PC-3 (cell line): ENCODE data around the gene CHN1. TPM values are rescaled to one million over a fixed set of nuclear protein-coding genes. Genes with fewer than 3 reads are reported as not detected.

Experiments used
- ATAC-seq: fragments of 200-7000 bp; cut with Tn5 transposase; 2 replicates; pipeline ENCODE4 v1.9.1; 2020; ENCODE audit warnings: mild to moderate bottlenecking, moderate library complexity
- BruUV-seq: library from RNA; stranded (reverse); fragments of 400-500 nt; replicated peaks from 2 replicates; lab custom pipeline; 2021; lab: Mats Ljungman, UMichigan
- CTCF ChIA-PET: fragments of 300-600 bp; sonication (Branson Sonifier 250); formaldehyde crosslinking; loops from one replicate; lab custom pipeline; 2022; ENCODE audit warnings: antibody characterized with exemption; lab: Charles Lee
- POLR2A ChIA-PET: fragments of 300-600 bp; sonication (Branson Sonifier 250); formaldehyde crosslinking; loops from one replicate; lab custom pipeline; 2022; ENCODE audit warnings: antibody characterized with exemption; ENCODE audit not compliant: unreplicated experiment; lab: Charles Lee
- DNase-seq: peaks from one replicate; pipeline ENCODE4 v3.0.0-alpha.2; 2015
- H2AFZ ChIP-seq: fragments of 300-600 bp; sonication (generic); 2 replicates; pipeline ENCODE4 v1.6.0; 2016; ENCODE audit warnings: antibody characterized with exemption, low read length
- H3F3A ChIP-seq: fragments of 300-600 bp; sonication (generic); one replicate; pipeline ENCODE4 v1.6.0; 2017; ENCODE audit warnings: antibody characterized with exemption, low read length, control low read depth, mild to moderate bottlenecking; ENCODE audit not compliant: unreplicated experiment
- H3K27ac ChIP-seq: fragments of 300-600 bp; sonication (generic); 2 replicates; pipeline ENCODE4 v1.5.1; 2016; ENCODE audit warnings: mild to moderate bottlenecking, low read length
- H3K27me3 ChIP-seq: fragments of 300-600 bp; sonication (generic); 2 replicates; pipeline ENCODE4 v1.6.1; 2016; ENCODE audit warnings: low read length, mixed read lengths
- H3K36me3 ChIP-seq: fragments of 300-600 bp; sonication (generic); 2 replicates; pipeline ENCODE4 v1.6.1; 2016; ENCODE audit warnings: low read depth, mixed run types, low read length, mixed read lengths
- H3K4me1 ChIP-seq: fragments of 300-600 bp; sonication (generic); 2 replicates; pipeline ENCODE4 v1.5.1; 2016; ENCODE audit warnings: low read length; ENCODE audit not compliant: insufficient read depth
- H3K4me2 ChIP-seq: fragments of 300-600 bp; sonication (generic); 2 replicates; pipeline ENCODE4 v1.6.0; 2016; ENCODE audit warnings: low read length
- H3K4me3 ChIP-seq: fragments of 300-600 bp; sonication (generic); 2 replicates; pipeline ENCODE4 v1.5.1; 2016; ENCODE audit warnings: mild to moderate bottlenecking, low read length, mixed read lengths
- H3K79me2 ChIP-seq: fragments of 300-600 bp; sonication (generic); 2 replicates; pipeline ENCODE4 v1.6.1; 2017; ENCODE audit warnings: low read length, mixed read lengths
- H3K9ac ChIP-seq: fragments of 300-600 bp; sonication (generic); 2 replicates; pipeline ENCODE4 v1.6.0; 2016; ENCODE audit warnings: mild to moderate bottlenecking, low read length
- H3K9me2 ChIP-seq: fragments of 300-600 bp; sonication (generic); replicated peaks from 2 replicates; pipeline ENCODE4 v1.6.1; 2016; ENCODE audit warnings: mixed run types, low read length, mixed read lengths
- H3K9me3 ChIP-seq: fragments of 300-600 bp; sonication (generic); 2 replicates; pipeline ENCODE4 v1.6.1; 2016; ENCODE audit warnings: low read length, mixed read lengths
- H4K20me1 ChIP-seq: fragments of 300-600 bp; sonication (generic); 2 replicates; pipeline ENCODE4 v1.6.1; 2016; ENCODE audit warnings: low read length, mixed read lengths
- EZH2 ChIP-seq: fragments of 300-600 bp; sonication (generic); IDR thresholded peaks from one replicate; pipeline ENCODE4 v1.6.1; 2017; ENCODE audit warnings: antibody characterized with exemption, mild to moderate bottlenecking, low read length; ENCODE audit not compliant: unreplicated experiment
- EZH2phosphoT487 ChIP-seq: fragments of 300-600 bp; sonication (generic); IDR thresholded peaks from 2 replicates; pipeline ENCODE4 v1.6.1; 2018; ENCODE audit warnings: mild to moderate bottlenecking, antibody characterized with exemption, low read length, borderline replicate concordance
- intact Hi-C: fragments of 100-400 bp; cut with micrococcal nuclease; formaldehyde crosslinking; loops from 2 replicates; pipeline ENCODE4 v1.9.0; 2023
- total RNA-seq: library from RNA; depleted of rRNA; stranded (reverse); fragments of >200 nt; gene quantifications from 2 replicates; pipeline ENCODE4 v1.2.3, GENCODE V29; 2014
- TF ChIP-seq, protein P1 (sequence below): fragments of 300-600 bp; sonication (generic); conservative IDR thresholded peaks from 2 replicates; pipeline ENCODE4 v1.5.1; 2017; ENCODE audit warnings: antibody characterized with exemption, low read depth, mild to moderate bottlenecking, low read length

Gene CHN1
- total RNA-seq, 1 experiment from 2014 or later, result 7.8 TPM

DNA sequence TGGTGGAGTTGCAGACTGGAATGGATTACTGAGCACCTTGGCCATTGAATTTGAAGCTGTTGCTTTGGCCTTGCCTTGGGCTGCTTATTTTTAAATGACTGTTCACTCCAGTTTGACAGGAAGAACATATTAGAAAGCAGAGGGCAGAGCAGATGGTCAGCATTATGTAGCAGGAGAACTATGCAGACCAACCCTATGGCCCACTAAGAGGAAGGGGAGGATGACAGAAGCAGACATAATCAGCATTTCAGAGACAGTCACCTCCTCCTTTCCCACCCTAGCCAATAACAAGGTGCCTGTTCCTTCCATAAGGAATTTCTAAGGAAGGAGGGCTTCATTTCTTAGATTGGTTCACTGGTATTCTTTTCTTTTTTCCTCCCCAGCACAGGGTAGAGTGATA is 243.3 kb downstream of the CHN1 start:
- Histone ChIP-seq H3K4me2 (no peak overlapping the region), H2AFZ (no peak overlapping the region), H3K9ac (no peak overlapping the region), H3K27ac (no peak overlapping the region), H3K9me2 (no peaks in the 10 kb centered on the region), H4K20me1 (no peaks in the 10 kb centered on the region), H3F3A (no peaks in the 10 kb centered on the region), H3K9me3 (no peaks in the 10 kb centered on the region), H3K36me3 (no peaks in the 10 kb centered on the region), H3K4me3 (no peak overlapping the region), H3K27me3 (no peaks in the 10 kb centered on the region), H3K79me2 (no peaks in the 10 kb centered on the region), H3K4me1 (peaks cover 30% of the 10 kb centered on the region)
- TF ChIP-seq EZH2phosphoT487, result no peak
- TF ChIP-seq, protein P1, sequence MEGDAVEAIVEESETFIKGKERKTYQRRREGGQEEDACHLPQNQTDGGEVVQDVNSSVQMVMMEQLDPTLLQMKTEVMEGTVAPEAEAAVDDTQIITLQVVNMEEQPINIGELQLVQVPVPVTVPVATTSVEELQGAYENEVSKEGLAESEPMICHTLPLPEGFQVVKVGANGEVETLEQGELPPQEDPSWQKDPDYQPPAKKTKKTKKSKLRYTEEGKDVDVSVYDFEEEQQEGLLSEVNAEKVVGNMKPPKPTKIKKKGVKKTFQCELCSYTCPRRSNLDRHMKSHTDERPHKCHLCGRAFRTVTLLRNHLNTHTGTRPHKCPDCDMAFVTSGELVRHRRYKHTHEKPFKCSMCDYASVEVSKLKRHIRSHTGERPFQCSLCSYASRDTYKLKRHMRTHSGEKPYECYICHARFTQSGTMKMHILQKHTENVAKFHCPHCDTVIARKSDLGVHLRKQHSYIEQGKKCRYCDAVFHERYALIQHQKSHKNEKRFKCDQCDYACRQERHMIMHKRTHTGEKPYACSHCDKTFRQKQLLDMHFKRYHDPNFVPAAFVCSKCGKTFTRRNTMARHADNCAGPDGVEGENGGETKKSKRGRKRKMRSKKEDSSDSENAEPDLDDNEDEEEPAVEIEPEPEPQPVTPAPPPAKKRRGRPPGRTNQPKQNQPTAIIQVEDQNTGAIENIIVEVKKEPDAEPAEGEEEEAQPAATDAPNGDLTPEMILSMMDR, result no peak
- no peak for TF ChIP-seq EZH2
- CTCF ChIA-PET, result interaction anchor here (0.6 kb wide), 1 partner anchor 65 kb away, joined by 9 read pairs; no protein-coding TSS in a partner anchor
- POLR2A ChIA-PET, result no interaction called here
- DNase-seq, result peak; percentile 9
- intact Hi-C loops, result loop anchor here (2.0 to 5.0 kb wide), 2 partner anchors 13 to 1240 kb away; partner anchors contain the start of gene LNPK
- BruUV-seq, result no TSS peak
- ATAC-seq, result no peak

DNA sequence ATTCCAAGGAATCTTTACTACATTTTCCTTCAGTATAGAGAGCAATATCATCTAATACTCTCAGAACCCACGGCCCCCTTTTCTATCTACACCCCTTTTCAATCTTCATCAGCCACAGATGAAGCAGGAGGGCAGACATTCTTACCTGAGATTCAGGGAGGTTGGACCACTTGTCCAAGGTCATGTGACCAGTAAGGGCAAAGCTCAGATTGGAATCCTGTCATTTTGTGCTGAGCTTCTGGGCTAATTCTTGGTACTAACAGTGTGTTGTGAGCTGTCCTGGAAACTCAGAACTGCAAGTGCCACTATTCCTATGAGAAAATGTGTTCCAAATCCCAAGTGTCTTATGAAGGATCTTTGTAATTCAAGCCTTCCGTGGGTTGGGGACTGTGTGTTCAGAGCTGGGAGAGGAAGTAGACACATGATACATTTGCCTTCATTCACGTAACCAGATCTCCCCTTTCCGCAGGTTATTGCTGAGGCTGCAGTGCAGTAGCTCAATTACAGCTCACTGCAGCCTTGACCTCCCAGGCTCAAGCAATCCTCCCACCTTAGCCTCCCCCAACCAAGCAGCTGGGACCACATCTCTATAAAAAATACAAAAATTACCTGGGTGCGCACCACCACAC is 244.2 kb downstream of the CHN1 start:
- TF ChIP-seq EZH2phosphoT487, result no peak
- no peak for TF ChIP-seq EZH2
- TF ChIP-seq, protein P1, result no peak
- Histone ChIP-seq H3K36me3 (no peaks in the 10 kb centered on the region), H3K4me3 (no peak overlapping the region), H3K79me2 (no peaks in the 10 kb centered on the region), H2AFZ (no peak overlapping the region), H3K9me2 (no peaks in the 10 kb centered on the region), H3K4me1 (peaks cover 30% of the 10 kb centered on the region), H3K27me3 (no peaks in the 10 kb centered on the region), H3K9ac (no peak overlapping the region), H3K9me3 (no peaks in the 10 kb centered on the region), H3F3A (no peaks in the 10 kb centered on the region), H3K4me2 (no peak overlapping the region), H4K20me1 (no peaks in the 10 kb centered on the region), H3K27ac (no peak overlapping the region)
- DNase-seq (no peak), ATAC-seq (no peak)
- BruUV-seq, result no TSS peak
- ChIA-PET CTCF (interaction anchor here (0.5 to 1.0 kb wide), 2 partner anchors 10 to 20 kb away, joined by 3 read pairs; no protein-coding TSS in a partner anchor), POLR2A (no interaction called here)
- intact Hi-C loops, result loop anchor here (5.0 kb wide), 1 partner anchor 1241 kb away; the partner anchor contains the start of gene LNPK
